Neural cell (in vitro differentiated cells): Measurements from ENCODE around the gene LTBP1.

Experiments
- CTCF ChIP-seq: fragments of 450-650 bp; IDR thresholded peaks from 2 replicates; pipeline ENCODE4 v1.5.1; 2014; ENCODE audit warnings: antibody characterized with exemption, mild to moderate bottlenecking, moderate library complexity; ENCODE audit not compliant: poor library complexity, severe bottlenecking
- EP300 ChIP-seq: fragments of 450-650 bp; conservative IDR thresholded peaks from 2 replicates; pipeline ENCODE4 v1.6.1; 2014; ENCODE audit warnings: antibody characterized with exemption, mild to moderate bottlenecking, moderate library complexity; ENCODE audit not compliant: poor library complexity, severe bottlenecking
- EZH2 ChIP-seq: fragments of 200-600, 300-800 bp; shearing (Covaris generic), sonication (generic); IDR thresholded peaks from 2 replicates; pipeline ENCODE4 v1.6.1; 2014; ENCODE audit warnings: antibody characterized with exemption, low read length, borderline replicate concordance, mild to moderate bottlenecking; ENCODE audit not compliant: insufficient read depth, poor library complexity, severe bottlenecking
- POLR2AphosphoS5 ChIP-seq: IDR thresholded peaks from 2 replicates; pipeline ENCODE4 v1.6.1; 2012
- RAD21 ChIP-seq: fragments of 450-650 bp; conservative IDR thresholded peaks from 2 replicates; pipeline ENCODE4 v1.6.1; 2014; ENCODE audit warnings: antibody characterized with exemption, mild to moderate bottlenecking, moderate library complexity
- REST ChIP-seq: IDR thresholded peaks from 2 replicates; pipeline ENCODE4 v1.6.1; 2012; ENCODE audit warnings: borderline replicate concordance
- SMC3 ChIP-seq: fragments of 450-650 bp; conservative IDR thresholded peaks from 2 replicates; pipeline ENCODE4 v1.6.1; 2014; ENCODE audit warnings: antibody characterized with exemption, mild to moderate bottlenecking, moderate library complexity; ENCODE audit not compliant: poor library complexity
- TAF1 ChIP-seq: IDR thresholded peaks from 2 replicates; pipeline ENCODE4 v1.6.1; 2012; ENCODE audit warnings: low read depth

GRCh38 chr2:32948266-32948665 lies 1.5 kb downstream of the LTBP1 start:
- TF ChIP-seq REST (no peak), CTCF (no peak), POLR2AphosphoS5 (no peak), EP300 (no peak), EZH2 (no peak), SMC3 (no peak), TAF1 (no peak), RAD21 (no peak)
